HCT116 (cell line): Measurements from ENCODE around the gene TRAF2. TPM values are rescaled to one million over a fixed set of nuclear protein-coding genes. Genes with fewer than 3 reads are reported as not detected.

Experiments
- ATAC-seq: fragments of 200-7000 bp; cut with Tn5 transposase; 2 replicates; pipeline ENCODE4 v1.9.1; 2020; ENCODE audit warnings: mild to moderate bottlenecking, moderate library complexity
- BruUV-seq: library from RNA; stranded (reverse); fragments of 400-500 nt; replicated peaks from 2 replicates; lab custom pipeline; 2021; lab: Mats Ljungman, UMichigan
- CTCF ChIA-PET: fragments of 300-600 bp; sonication (Branson Sonifier 250); formaldehyde crosslinking; loops from one replicate; lab custom pipeline; 2021; ENCODE audit warnings: antibody characterized with exemption; lab: Charles Lee
- POLR2A ChIA-PET: fragments of 300-600, 350-600 bp; sonication (Branson Sonifier 250); formaldehyde crosslinking; loops from one replicate; lab custom pipeline; 2021; ENCODE audit warnings: antibody characterized with exemption; lab: Charles Lee
- RAD21 ChIA-PET, 2 experiments: fragments of 300-600 bp; sonication (Branson Sonifier 250); formaldehyde crosslinking; loops; one replicate each; lab custom pipeline; 2023; ENCODE audit warnings: low total read pairs in 2 of 2; ENCODE audit not compliant: uncharacterized antibody in 2 of 2, unreplicated experiment in 2 of 2, low non-redundant PET in 1 of 2; lab: Charles Lee
- DNase-seq: peaks from one replicate; pipeline ENCODE4 v3.0.0-alpha.2; 2010; ENCODE audit warnings: low read depth, low spot score
- H2AFZ ChIP-seq: fragments of 200-600 bp; shearing (Covaris generic), sonication (generic); 2 replicates; pipeline ENCODE4 v1.6.1; 2017; ENCODE audit warnings: low read depth, mixed run types, mixed read lengths, antibody characterized with exemption, low read length; ENCODE audit not compliant: poor library complexity, severe bottlenecking
- H3K27ac ChIP-seq: 2 replicates; pipeline ENCODE4 v1.5.1; 2012; ENCODE audit warnings: low read depth, low read length
- H3K27me3 ChIP-seq: fragments of 200-600 bp; sonication (generic); 2 replicates; pipeline ENCODE4 v1.6.1; 2016; ENCODE audit warnings: mixed run types, low read length, mixed read lengths; ENCODE audit not compliant: insufficient read depth
- H3K36me3 ChIP-seq, 2 experiments: fragments of 200-500 bp in 1 of 2; fragments of 200-600 bp in 1 of 2; sonication (Bioruptor generic) in 1 of 2; sonication (generic) in 1 of 2; 2 replicates each; pipeline versions ENCODE4 v1.5.1 to v1.6.1; 2014 to 2016; ENCODE audit warnings: low read length in 2 of 2, inconsistent platforms in 1 of 2, mixed read lengths in 1 of 2, mixed run types in 1 of 2; ENCODE audit not compliant: insufficient read depth in 2 of 2, control insufficient read depth in 1 of 2
- H3K4me1 ChIP-seq, 2 experiments: fragments of 200-600 bp in 1 of 2; sonication (generic) in 1 of 2; 2 replicates each; pipeline versions ENCODE4 v1.5.1 to v1.6.1; 2012 to 2017; ENCODE audit warnings: low read length in 2 of 2, inconsistent platforms in 1 of 2, mild to moderate bottlenecking in 1 of 2, mixed read lengths in 1 of 2, mixed run types in 1 of 2, moderate library complexity in 1 of 2; ENCODE audit not compliant: insufficient read depth in 2 of 2, control insufficient read depth in 1 of 2
- H3K4me2 ChIP-seq: fragments of 200-600 bp; sonication (generic); 2 replicates; pipeline ENCODE4 v1.6.1; 2017; ENCODE audit warnings: mixed run types, low read length, mixed read lengths
- H3K4me3 ChIP-seq, 2 experiments: fragments of 200-600 bp in 1 of 2; sonication (generic) in 1 of 2; replicated peaks in 1 of 2; 2 replicates each; pipeline ENCODE4 v1.5.1; 2011 to 2016; ENCODE audit warnings: low read length in 2 of 2, control low read depth in 1 of 2, low read depth in 1 of 2, mild to moderate bottlenecking in 1 of 2, mixed read lengths in 1 of 2, mixed run types in 1 of 2
- H3K79me2 ChIP-seq: fragments of 200-600 bp; sonication (generic); 2 replicates; pipeline ENCODE4 v1.6.1; 2017; ENCODE audit warnings: mild to moderate bottlenecking, mixed run types, low read length, moderate library complexity, mixed read lengths; ENCODE audit not compliant: insufficient read depth
- H3K9ac ChIP-seq: fragments of 200-600 bp; sonication (generic); 2 replicates; pipeline ENCODE4 v1.6.1; 2016; ENCODE audit warnings: low read length, mixed read lengths
- H3K9me2 ChIP-seq: fragments of 200-600 bp; sonication (generic), shearing (Covaris generic); 2 replicates; pipeline ENCODE4 v1.6.1; 2017; ENCODE audit warnings: mixed run types, mild to moderate bottlenecking, moderate library complexity; ENCODE audit not compliant: insufficient read depth
- H3K9me3 ChIP-seq, 2 experiments: fragments of 200-500 bp in 1 of 2; fragments of 200-600 bp in 1 of 2; sonication (Bioruptor generic) in 1 of 2; sonication (generic) in 1 of 2; 2 replicates each; pipeline ENCODE4 v1.6.1; 2014 to 2017; ENCODE audit warnings: low read length in 2 of 2, mixed read lengths in 2 of 2, inconsistent platforms in 1 of 2, low read depth in 1 of 2, mild to moderate bottlenecking in 1 of 2, mixed run types in 1 of 2, moderate library complexity in 1 of 2; ENCODE audit not compliant: control insufficient read depth in 1 of 2, insufficient read depth in 1 of 2
- H4K20me1 ChIP-seq: fragments of 200-600 bp; sonication (generic), shearing (Covaris generic); 2 replicates; pipeline ENCODE4 v1.6.1; 2017; ENCODE audit warnings: mixed run types, mild to moderate bottlenecking, moderate library complexity; ENCODE audit not compliant: insufficient read depth
- CBX3 ChIP-seq: IDR thresholded peaks from 2 replicates; pipeline ENCODE4 v1.6.1; 2012; ENCODE audit warnings: low read depth
- ELF1 ChIP-seq: IDR thresholded peaks from 2 replicates; pipeline ENCODE4 v1.6.1; 2012; ENCODE audit warnings: low read depth, borderline replicate concordance
- EZH2phosphoT487 ChIP-seq: fragments of 200-600 bp; IDR thresholded peaks from 2 replicates; pipeline ENCODE4 v1.6.1; 2018; ENCODE audit warnings: antibody characterized with exemption, borderline replicate concordance
- FOSL1 ChIP-seq: IDR thresholded peaks from 2 replicates; pipeline ENCODE4 v1.6.1; 2012; ENCODE audit warnings: low read depth
- MAX ChIP-seq: IDR thresholded peaks from 2 replicates; pipeline ENCODE4 v1.6.1; 2012
- POLR2AphosphoS5 ChIP-seq: IDR thresholded peaks from 2 replicates; pipeline ENCODE4 v1.6.1; 2011; ENCODE audit warnings: mild to moderate bottlenecking, low read depth, low read length, moderate library complexity
- SIN3A ChIP-seq: IDR thresholded peaks from 2 replicates; pipeline ENCODE4 v1.6.1; 2012; ENCODE audit warnings: low read depth
- SP1 ChIP-seq: IDR thresholded peaks from 2 replicates; pipeline ENCODE4 v1.6.1; 2012; ENCODE audit warnings: low read depth
- SRF ChIP-seq: IDR thresholded peaks from 2 replicates; pipeline ENCODE4 v1.6.1; 2012; ENCODE audit warnings: low read depth
- TCF7L2 ChIP-seq: IDR thresholded peaks from 2 replicates; pipeline ENCODE4 v1.7.0; 2011; ENCODE audit warnings: borderline replicate concordance, inconsistent platforms; ENCODE audit not compliant: insufficient read depth, insufficient read length; ENCODE audit errors: extremely low read depth
- YY1 ChIP-seq: IDR thresholded peaks from 2 replicates; pipeline ENCODE4 v1.6.1; 2011; ENCODE audit warnings: low read length, low read depth, moderate library complexity, mild to moderate bottlenecking; ENCODE audit not compliant: insufficient replicate concordance; ENCODE audit errors: extremely low read depth
- ZNF274 ChIP-seq: fragments of 200-500 bp; sonication (Bioruptor generic); IDR thresholded peaks from 2 replicates; pipeline ENCODE4 v1.6.1; 2014; ENCODE audit warnings: mild to moderate bottlenecking, low read depth, low read length, inconsistent platforms
- intact Hi-C: fragments of 100-400 bp; cut with micrococcal nuclease; formaldehyde crosslinking; loops from 2 replicates; pipeline ENCODE4 v1.10.0; 2022
- total RNA-seq: library from RNA; stranded (reverse); gene quantifications from one replicate; pipeline ENCODE4 v1.2.1, GENCODE V29; 2021; ENCODE audit not compliant: unreplicated experiment
- TF ChIP-seq, protein P1 (sequence below): IDR thresholded peaks from 2 replicates; pipeline ENCODE4 v1.6.1; 2011; ENCODE audit warnings: mild to moderate bottlenecking, low read length, moderate library complexity; ENCODE audit not compliant: insufficient replicate concordance; ENCODE audit errors: extremely low read depth
- TF ChIP-seq, protein P2 (sequence below): IDR thresholded peaks from 2 replicates; pipeline ENCODE4 v1.6.1; 2012; ENCODE audit warnings: low read depth
- TF ChIP-seq, protein P3 (sequence below): IDR thresholded peaks from 2 replicates; pipeline ENCODE4 v1.6.1; 2012

Gene TRAF2
- total RNA-seq, 1 experiment from 2014 or later, result 28.4 TPM

DNA sequence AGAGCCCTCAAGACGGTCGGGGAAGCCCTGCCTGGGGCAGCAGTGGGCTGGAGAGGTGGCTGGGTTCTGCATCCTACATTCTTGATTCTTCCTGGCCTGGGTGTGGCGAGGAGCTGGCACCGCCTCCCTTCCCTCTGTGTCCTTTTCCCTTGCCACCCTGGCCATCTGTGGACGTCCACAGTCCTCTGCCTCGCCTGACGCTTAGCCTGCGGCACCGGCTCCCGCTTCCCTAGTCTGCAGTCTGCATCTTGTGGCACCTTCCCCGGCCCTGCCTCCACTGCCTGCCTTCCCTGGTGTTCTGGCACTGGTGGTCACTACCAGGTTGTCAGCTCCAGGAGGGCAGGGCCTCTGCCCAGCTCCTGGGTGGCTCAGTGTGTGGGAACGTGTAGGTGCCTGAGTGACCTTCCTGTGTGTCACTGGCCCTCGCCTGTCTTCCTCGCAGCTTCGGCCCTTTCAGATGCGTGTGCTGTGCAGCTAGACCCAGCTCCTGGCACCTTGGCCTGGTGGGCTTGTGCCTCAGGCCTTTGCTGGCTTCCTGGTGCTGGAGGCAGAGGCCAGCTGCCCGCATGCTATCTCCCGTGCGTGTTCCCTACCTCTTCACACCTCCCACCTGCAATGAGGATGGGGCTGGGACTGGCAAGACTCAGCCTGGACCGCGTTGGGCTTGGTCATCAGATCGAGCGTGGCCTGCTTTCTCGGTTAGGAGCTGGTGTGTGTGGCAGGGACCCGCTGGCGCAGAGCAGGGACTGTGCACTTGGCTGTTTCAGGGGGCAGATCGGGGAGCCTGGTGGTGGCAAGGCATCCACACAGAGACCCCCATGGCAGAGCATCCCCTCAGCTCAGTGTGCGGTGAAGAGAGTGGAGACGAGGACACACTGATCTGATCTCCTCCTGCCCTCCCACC, 20.9 kb downstream of the TRAF2 start:
- Histone ChIP-seq H3K36me3 (peaks cover 7 to 24% of the 10 kb centered on the region in 2 experiments; a peak in 3 of 4 replicates), H3K79me2 (peaks cover 21% of the 10 kb centered on the region; the same call in 1 of the 2 replicates), H3K9me3 (no peaks in the 10 kb centered on the region), H3K27ac (no peak overlapping the region), H2AFZ (no peak overlapping the region), H3K9ac (no peak overlapping the region), H3K4me3 (no peak overlapping the region), H3K9me2 (no peaks in the 10 kb centered on the region)
- ChIA-PET RAD21 (no interaction called here), POLR2A (no interaction called here), CTCF (no interaction called here)
- no peak for ATAC-seq
- intact Hi-C loops, result no loop called here
- TF ChIP-seq EZH2phosphoT487, result no peak
- TF ChIP-seq, protein P1, sequence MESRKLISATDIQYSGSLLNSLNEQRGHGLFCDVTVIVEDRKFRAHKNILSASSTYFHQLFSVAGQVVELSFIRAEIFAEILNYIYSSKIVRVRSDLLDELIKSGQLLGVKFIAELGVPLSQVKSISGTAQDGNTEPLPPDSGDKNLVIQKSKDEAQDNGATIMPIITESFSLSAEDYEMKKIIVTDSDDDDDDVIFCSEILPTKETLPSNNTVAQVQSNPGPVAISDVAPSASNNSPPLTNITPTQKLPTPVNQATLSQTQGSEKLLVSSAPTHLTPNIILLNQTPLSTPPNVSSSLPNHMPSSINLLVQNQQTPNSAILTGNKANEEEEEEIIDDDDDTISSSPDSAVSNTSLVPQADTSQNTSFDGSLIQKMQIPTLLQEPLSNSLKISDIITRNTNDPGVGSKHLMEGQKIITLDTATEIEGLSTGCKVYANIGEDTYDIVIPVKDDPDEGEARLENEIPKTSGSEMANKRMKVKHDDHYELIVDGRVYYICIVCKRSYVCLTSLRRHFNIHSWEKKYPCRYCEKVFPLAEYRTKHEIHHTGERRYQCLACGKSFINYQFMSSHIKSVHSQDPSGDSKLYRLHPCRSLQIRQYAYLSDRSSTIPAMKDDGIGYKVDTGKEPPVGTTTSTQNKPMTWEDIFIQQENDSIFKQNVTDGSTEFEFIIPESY, result no peak
- TF ChIP-seq TCF7L2, result no peak
- no peak for TF ChIP-seq MAX
- no peak for TF ChIP-seq ZNF274
- TF ChIP-seq CBX3, result no peak
- TF ChIP-seq SRF, result no peak
- TF ChIP-seq SIN3A, result no peak
- TF ChIP-seq SP1, result no peak
- TF ChIP-seq FOSL1, result no peak
- no peak for TF ChIP-seq POLR2AphosphoS5
- TF ChIP-seq YY1, result no peak
- TF ChIP-seq, protein P2, sequence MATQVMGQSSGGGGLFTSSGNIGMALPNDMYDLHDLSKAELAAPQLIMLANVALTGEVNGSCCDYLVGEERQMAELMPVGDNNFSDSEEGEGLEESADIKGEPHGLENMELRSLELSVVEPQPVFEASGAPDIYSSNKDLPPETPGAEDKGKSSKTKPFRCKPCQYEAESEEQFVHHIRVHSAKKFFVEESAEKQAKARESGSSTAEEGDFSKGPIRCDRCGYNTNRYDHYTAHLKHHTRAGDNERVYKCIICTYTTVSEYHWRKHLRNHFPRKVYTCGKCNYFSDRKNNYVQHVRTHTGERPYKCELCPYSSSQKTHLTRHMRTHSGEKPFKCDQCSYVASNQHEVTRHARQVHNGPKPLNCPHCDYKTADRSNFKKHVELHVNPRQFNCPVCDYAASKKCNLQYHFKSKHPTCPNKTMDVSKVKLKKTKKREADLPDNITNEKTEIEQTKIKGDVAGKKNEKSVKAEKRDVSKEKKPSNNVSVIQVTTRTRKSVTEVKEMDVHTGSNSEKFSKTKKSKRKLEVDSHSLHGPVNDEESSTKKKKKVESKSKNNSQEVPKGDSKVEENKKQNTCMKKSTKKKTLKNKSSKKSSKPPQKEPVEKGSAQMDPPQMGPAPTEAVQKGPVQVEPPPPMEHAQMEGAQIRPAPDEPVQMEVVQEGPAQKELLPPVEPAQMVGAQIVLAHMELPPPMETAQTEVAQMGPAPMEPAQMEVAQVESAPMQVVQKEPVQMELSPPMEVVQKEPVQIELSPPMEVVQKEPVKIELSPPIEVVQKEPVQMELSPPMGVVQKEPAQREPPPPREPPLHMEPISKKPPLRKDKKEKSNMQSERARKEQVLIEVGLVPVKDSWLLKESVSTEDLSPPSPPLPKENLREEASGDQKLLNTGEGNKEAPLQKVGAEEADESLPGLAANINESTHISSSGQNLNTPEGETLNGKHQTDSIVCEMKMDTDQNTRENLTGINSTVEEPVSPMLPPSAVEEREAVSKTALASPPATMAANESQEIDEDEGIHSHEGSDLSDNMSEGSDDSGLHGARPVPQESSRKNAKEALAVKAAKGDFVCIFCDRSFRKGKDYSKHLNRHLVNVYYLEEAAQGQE, result no peak
- TF ChIP-seq, protein P3, sequence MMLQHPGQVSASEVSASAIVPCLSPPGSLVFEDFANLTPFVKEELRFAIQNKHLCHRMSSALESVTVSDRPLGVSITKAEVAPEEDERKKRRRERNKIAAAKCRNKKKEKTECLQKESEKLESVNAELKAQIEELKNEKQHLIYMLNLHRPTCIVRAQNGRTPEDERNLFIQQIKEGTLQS, result no peak
- no peak for TF ChIP-seq ELF1
- TF ChIP-seq, all 23 proteins: peak for 0
- H4K20me1 ChIP-seq, result no peaks in the 10 kb centered on the region
- DNase-seq, result no peak
- no peaks in the 10 kb centered on the region for H3K27me3 ChIP-seq
- no peak overlapping the region for H3K4me2 ChIP-seq
- BruUV-seq, result no TSS peak
- H3K4me1 ChIP-seq, result peaks cover 0 to 1% of the 10 kb centered on the region in 2 experiments; a peak in 2 of 4 replicates
